Measurements from ENCODE around the gene RIC3. TPM values are rescaled to one million over a fixed set of nuclear protein-coding genes. Genes with fewer than 3 reads are reported as not detected.

The RIC3 gene
- total and polyA plus RNA-seq, 5 donors from 2014 or later: 1.5 to 23.8 (median 3.1) TPM

DNA sequence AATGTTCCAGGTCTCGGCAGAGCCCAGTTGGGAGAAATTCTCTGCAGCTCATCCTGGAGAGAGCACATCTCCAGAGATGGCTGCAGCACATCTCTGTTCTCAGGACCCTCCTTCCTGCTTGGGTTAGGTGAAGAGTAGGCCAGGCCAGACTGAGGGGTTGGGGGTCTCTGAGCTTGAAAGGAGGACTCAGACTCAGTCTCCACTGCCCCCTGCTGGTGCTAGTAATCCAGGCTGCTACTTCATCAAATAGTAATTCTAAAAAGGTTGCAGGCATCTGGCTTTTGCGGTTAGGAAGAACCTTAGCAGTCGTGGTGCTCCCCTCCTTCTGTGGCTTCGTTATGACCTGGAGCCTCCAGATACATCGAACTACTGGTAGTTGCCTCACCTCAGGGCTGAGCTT, 78.1 kb downstream of the RIC3 start:
- Histone ChIP-seq H3K27me3 (ENCODE audit: control insufficient read depth, insufficient read depth, low read length) (no peaks in the 10 kb centered on the region), H3K27ac (ENCODE audit: insufficient read depth, low read length, poor library complexity, severe bottlenecking) (no peak overlapping the region), H3K9me3 (ENCODE audit: control insufficient read depth in 2 of 2, low read length in 2 of 2) (no peaks in the 10 kb centered on the region), H3K4me1 (ENCODE audit: control insufficient read depth, insufficient read depth, low read length, poor library complexity, severe bottlenecking) (no peaks in the 10 kb centered on the region), H3K36me3 (ENCODE audit: control insufficient read depth, insufficient read depth, low read length) (no peaks in the 10 kb centered on the region), H3K4me3 (ENCODE audit: low read depth, low read length) (no peak overlapping the region)
- H3K27ac Mint-ChIP-seq: no peak overlapping the region
- H3K27me3 Mint-ChIP-seq: peaks cover 6% of the 10 kb centered on the region
- H3K4me1 Mint-ChIP-seq: peaks cover 0 to 3% (median 0%) of the 10 kb centered on the region in 4 donors
- DNase-seq (peak in 1 of 3 donors; percentile 27), ATAC-seq (ENCODE audit: low read depth in 2 of 2) (no peak)
- H3K9me3 Mint-ChIP-seq: no peaks in the 10 kb centered on the region
- no peaks in the 10 kb centered on the region for H3K36me3 Mint-ChIP-seq
- no peak overlapping the region for H3K4me3 Mint-ChIP-seq

DNA sequence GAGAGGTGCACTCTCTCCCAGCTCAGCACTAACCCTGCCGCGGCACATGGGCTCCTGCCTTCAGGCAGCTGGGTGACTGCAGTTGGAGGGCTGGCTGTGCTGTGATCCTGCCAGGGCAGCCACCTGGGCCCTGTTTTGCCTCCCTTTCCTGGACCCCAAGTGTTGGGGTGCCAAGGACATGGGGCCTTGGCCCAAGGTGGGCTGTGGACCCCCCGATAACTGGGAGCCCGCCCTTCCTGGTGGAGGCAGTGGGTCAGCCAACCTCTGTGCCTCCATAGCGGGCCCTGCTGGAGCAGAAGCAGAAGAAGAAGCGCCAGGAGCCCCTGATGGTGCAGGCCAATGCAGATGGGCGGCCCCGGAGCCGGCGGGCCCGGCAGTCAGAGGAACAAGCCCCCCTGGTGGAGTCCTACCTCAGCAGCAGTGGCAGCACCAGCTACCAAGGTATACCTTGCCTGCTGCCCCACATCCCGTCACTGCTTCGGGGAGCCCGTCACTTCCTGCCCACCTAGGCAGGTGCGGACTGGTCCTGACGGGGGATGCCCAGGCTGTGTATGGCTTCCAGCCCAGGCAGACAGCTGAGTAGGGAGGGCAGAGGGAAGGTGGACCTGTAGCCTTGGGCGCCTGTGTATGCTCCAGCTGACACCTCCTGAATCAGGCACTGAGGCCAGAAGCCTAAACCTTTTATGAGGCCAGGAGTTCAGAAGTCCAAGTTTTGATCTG, 78.9 kb downstream of the RIC3 start:
- Mint-ChIP-seq H3K27ac (no peak overlapping the region), H3K36me3 (no peaks in the 10 kb centered on the region), H3K4me1 (peaks cover 0 to 3% (median 0%) of the 10 kb centered on the region in 4 donors), H3K9me3 (no peaks in the 10 kb centered on the region), H3K4me3 (no peak overlapping the region), H3K27me3 (peaks cover 8% of the 10 kb centered on the region)
- no peaks in the 10 kb centered on the region for H3K4me1 ChIP-seq (ENCODE audit: control insufficient read depth, insufficient read depth, low read length, poor library complexity, severe bottlenecking)
- H3K9me3 ChIP-seq (ENCODE audit: control insufficient read depth in 2 of 2, low read length in 2 of 2): no peaks in the 10 kb centered on the region
- no peaks in the 10 kb centered on the region for H3K27me3 ChIP-seq (ENCODE audit: control insufficient read depth, insufficient read depth, low read length)
- no peak for ATAC-seq (ENCODE audit: low read depth in 2 of 2)
- no peak for DNase-seq
- H3K27ac ChIP-seq (ENCODE audit: insufficient read depth, low read length, poor library complexity, severe bottlenecking): no peak overlapping the region
- no peaks in the 10 kb centered on the region for H3K36me3 ChIP-seq (ENCODE audit: control insufficient read depth, insufficient read depth, low read length)
- no peak overlapping the region for H3K4me3 ChIP-seq (ENCODE audit: low read depth, low read length)

DNA sequence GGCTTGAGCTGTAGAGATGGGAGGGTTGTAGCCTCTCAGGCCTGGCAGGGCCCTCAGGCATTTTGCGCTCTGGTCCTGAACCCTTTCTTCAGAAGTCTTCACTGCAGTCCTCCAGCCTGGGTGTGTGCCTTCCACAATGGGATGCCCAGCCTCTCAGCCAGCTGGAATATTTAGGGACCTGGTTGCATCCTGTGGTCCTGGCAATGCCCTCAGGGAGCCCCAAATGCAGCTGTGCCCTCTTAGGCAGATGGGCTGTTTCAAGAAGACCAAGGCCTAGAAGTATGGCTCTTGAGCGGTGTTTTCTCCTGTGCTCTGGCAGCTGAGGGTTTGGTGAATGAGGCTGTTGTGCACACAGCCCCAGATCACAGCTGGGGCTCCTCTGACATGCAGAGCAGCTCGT, 81.1 kb downstream of the RIC3 start:
- Mint-ChIP-seq H3K4me1 (peaks cover 0 to 6% (median 0%) of the 10 kb centered on the region in 4 donors), H3K9me3 (no peaks in the 10 kb centered on the region), H3K4me3 (no peak overlapping the region), H3K27ac (no peak overlapping the region), H3K36me3 (no peaks in the 10 kb centered on the region), H3K27me3 (peaks cover 23% of the 10 kb centered on the region)
- Histone ChIP-seq H3K27me3 (ENCODE audit: control insufficient read depth, insufficient read depth, low read length) (no peaks in the 10 kb centered on the region), H3K4me3 (ENCODE audit: low read depth, low read length) (no peak overlapping the region), H3K36me3 (ENCODE audit: control insufficient read depth, insufficient read depth, low read length) (no peaks in the 10 kb centered on the region), H3K4me1 (ENCODE audit: control insufficient read depth, insufficient read depth, low read length, poor library complexity, severe bottlenecking) (no peaks in the 10 kb centered on the region), H3K27ac (ENCODE audit: insufficient read depth, low read length, poor library complexity, severe bottlenecking) (no peak overlapping the region), H3K9me3 (ENCODE audit: control insufficient read depth in 2 of 2, low read length in 2 of 2) (no peaks in the 10 kb centered on the region)
- no peak for DNase-seq
- ATAC-seq (ENCODE audit: low read depth in 2 of 2): no peak

DNA sequence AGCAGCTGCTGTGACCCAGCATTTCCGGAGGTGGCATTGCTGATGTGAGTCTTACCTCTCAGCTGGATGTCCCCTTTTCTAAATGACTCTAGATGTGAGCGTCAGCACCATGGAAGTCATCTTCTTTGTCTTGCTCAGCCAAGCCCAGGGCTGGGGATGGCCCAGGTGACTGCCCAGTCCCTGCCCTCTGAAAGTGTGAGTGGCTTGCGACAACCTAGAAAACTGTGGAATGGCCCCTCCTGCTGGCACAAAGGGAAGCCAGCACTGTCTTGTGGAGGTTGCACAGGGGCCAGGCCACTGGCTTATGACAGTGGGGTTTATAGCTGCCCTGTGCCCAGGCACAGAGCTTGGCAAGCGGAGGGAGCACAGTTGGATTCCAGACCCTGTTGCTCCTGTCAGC, 81.6 kb downstream of the RIC3 start:
- Histone ChIP-seq H3K4me3 (ENCODE audit: low read depth, low read length) (no peak overlapping the region), H3K36me3 (ENCODE audit: control insufficient read depth, insufficient read depth, low read length) (no peaks in the 10 kb centered on the region), H3K27ac (ENCODE audit: insufficient read depth, low read length, poor library complexity, severe bottlenecking) (no peak overlapping the region), H3K9me3 (ENCODE audit: control insufficient read depth in 2 of 2, low read length in 2 of 2) (no peaks in the 10 kb centered on the region), H3K4me1 (ENCODE audit: control insufficient read depth, insufficient read depth, low read length, poor library complexity, severe bottlenecking) (no peaks in the 10 kb centered on the region), H3K27me3 (ENCODE audit: control insufficient read depth, insufficient read depth, low read length) (no peaks in the 10 kb centered on the region)
- H3K27ac Mint-ChIP-seq: no peak overlapping the region
- peaks cover 0 to 4% (median 0%) of the 10 kb centered on the region in 4 donors for H3K4me1 Mint-ChIP-seq
- H3K9me3 Mint-ChIP-seq: no peaks in the 10 kb centered on the region
- peaks cover 29% of the 10 kb centered on the region for H3K27me3 Mint-ChIP-seq
- no peaks in the 10 kb centered on the region for H3K36me3 Mint-ChIP-seq
- H3K4me3 Mint-ChIP-seq: no peak overlapping the region
- no peak for ATAC-seq (ENCODE audit: low read depth in 2 of 2)
- no peak for DNase-seq

DNA sequence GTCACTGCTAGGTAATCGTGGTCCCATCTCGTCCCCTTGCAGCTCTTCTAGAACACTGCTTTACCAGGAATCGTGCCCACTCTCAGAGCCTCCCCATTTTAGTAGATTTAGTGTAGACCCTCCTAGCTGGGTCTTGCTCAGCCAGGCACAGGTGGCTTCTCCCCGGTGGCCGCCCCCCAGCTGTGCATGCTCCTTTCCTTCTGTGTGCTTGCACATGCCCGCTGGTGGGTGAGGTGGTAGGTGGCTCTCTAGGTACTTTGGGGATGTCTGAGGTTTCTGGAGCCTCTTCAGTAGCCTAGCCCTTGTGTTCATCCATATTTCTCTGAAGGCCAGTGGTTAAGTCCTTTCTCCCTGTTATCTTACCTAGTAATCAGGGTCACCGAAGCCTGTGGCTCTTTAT, 82.3 kb downstream of the RIC3 start:
- no peak overlapping the region for H3K4me3 ChIP-seq (ENCODE audit: low read depth, low read length)
- no peak for DNase-seq
- Mint-ChIP-seq H3K9me3 (no peaks in the 10 kb centered on the region), H3K4me3 (no peak overlapping the region), H3K4me1 (peaks cover 0 to 9% (median under 1%) of the 10 kb centered on the region in 4 donors), H3K27me3 (peaks cover 32% of the 10 kb centered on the region), H3K27ac (no peak overlapping the region), H3K36me3 (no peaks in the 10 kb centered on the region)
- no peaks in the 10 kb centered on the region for H3K27me3 ChIP-seq (ENCODE audit: control insufficient read depth, insufficient read depth, low read length)
- H3K9me3 ChIP-seq (ENCODE audit: control insufficient read depth in 2 of 2, low read length in 2 of 2): no peaks in the 10 kb centered on the region
- no peak overlapping the region for H3K27ac ChIP-seq (ENCODE audit: insufficient read depth, low read length, poor library complexity, severe bottlenecking)
- peaks cover 4% of the 10 kb centered on the region for H3K4me1 ChIP-seq (ENCODE audit: control insufficient read depth, insufficient read depth, low read length, poor library complexity, severe bottlenecking)
- ATAC-seq (ENCODE audit: low read depth in 2 of 2): no peak
- H3K36me3 ChIP-seq (ENCODE audit: control insufficient read depth, insufficient read depth, low read length): no peaks in the 10 kb centered on the region

DNA sequence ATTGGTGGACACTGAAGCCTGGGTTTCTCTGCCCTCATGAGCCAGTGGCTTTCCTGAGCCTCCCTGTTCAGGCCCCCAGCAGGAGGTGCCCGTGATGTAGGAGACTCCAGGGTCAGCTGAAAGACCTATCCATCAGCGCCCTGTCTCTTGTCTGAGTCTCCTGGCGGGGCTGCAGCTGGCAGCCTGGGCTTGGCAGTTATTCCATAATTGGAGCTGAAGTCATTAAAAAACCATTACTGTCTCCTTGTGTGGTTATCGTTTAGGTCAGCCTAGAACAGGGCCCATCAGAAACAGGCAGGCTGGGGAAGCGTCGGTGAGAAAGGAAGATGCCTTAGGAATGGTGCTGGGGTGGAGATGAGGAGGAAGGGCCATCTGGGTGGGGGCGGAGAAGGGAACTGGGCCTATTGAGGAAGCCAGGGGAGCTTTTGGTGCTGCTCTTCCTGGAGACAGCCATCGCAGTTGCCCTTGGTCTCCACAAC, 82.8 kb downstream of the RIC3 start:
- DNase-seq (no peak), ATAC-seq (ENCODE audit: low read depth in 2 of 2) (no peak)
- H3K27me3 Mint-ChIP-seq: peaks cover 32% of the 10 kb centered on the region
- no peak overlapping the region for H3K27ac Mint-ChIP-seq
- no peak overlapping the region for H3K4me3 Mint-ChIP-seq
- H3K4me3 ChIP-seq (ENCODE audit: low read depth, low read length): no peak overlapping the region
- H3K9me3 ChIP-seq (ENCODE audit: control insufficient read depth in 2 of 2, low read length in 2 of 2): no peaks in the 10 kb centered on the region
- no peaks in the 10 kb centered on the region for H3K36me3 ChIP-seq (ENCODE audit: control insufficient read depth, insufficient read depth, low read length)
- peaks cover 5% of the 10 kb centered on the region for H3K4me1 ChIP-seq (ENCODE audit: control insufficient read depth, insufficient read depth, low read length, poor library complexity, severe bottlenecking)
- no peaks in the 10 kb centered on the region for H3K36me3 Mint-ChIP-seq
- H3K9me3 Mint-ChIP-seq: no peaks in the 10 kb centered on the region
- H3K4me1 Mint-ChIP-seq: peaks cover 0 to 9% (median under 1%) of the 10 kb centered on the region in 4 donors
- H3K27ac ChIP-seq (ENCODE audit: insufficient read depth, low read length, poor library complexity, severe bottlenecking): no peak overlapping the region
- no peaks in the 10 kb centered on the region for H3K27me3 ChIP-seq (ENCODE audit: control insufficient read depth, insufficient read depth, low read length)

DNA sequence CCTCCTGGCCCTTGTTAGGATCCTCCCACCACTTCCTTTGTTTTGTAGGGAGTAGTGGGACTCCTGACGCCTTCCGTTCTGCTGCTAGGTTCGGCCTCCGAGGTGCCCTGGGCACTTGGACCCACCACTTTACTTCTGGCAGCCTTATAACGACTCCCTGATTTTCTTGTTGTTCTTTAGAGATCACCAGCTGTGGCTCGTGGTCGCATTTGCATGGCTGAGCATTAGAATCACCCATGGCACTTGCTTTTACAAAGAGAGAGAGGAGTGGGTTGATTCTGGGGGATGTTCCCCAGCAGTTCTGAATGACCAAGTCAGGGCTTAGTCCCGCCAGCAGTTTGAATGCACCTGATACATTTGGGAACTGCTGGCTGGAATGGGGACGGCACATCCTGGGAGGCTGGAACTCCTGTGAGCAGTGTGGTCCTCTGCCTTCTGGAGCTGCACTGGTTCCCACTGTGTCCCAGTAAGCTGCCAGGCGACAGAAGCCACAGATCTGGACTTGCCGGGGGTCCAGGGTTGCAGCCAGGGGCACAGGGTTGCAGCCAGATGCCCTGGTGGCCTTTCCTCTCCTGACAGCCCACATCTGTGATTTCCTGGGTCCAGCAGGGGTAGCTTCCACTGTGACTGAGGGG, 83.7 kb downstream of the RIC3 start:
- no peaks in the 10 kb centered on the region for H3K36me3 ChIP-seq (ENCODE audit: control insufficient read depth, insufficient read depth, low read length)
- H3K4me3 Mint-ChIP-seq: no peak overlapping the region
- H3K36me3 Mint-ChIP-seq: no peaks in the 10 kb centered on the region
- no peaks in the 10 kb centered on the region for H3K9me3 Mint-ChIP-seq
- peaks cover 0 to 13% (median under 1%) of the 10 kb centered on the region in 4 donors for H3K4me1 Mint-ChIP-seq
- no peaks in the 10 kb centered on the region for H3K27me3 ChIP-seq (ENCODE audit: control insufficient read depth, insufficient read depth, low read length)
- no peak for ATAC-seq (ENCODE audit: low read depth in 2 of 2)
- no peak overlapping the region for H3K27ac Mint-ChIP-seq
- peaks cover 5% of the 10 kb centered on the region for H3K4me1 ChIP-seq (ENCODE audit: control insufficient read depth, insufficient read depth, low read length, poor library complexity, severe bottlenecking)
- H3K9me3 ChIP-seq (ENCODE audit: control insufficient read depth in 2 of 2, low read length in 2 of 2): no peaks in the 10 kb centered on the region
- H3K27ac ChIP-seq (ENCODE audit: insufficient read depth, low read length, poor library complexity, severe bottlenecking): no peak overlapping the region
- no peak overlapping the region for H3K4me3 ChIP-seq (ENCODE audit: low read depth, low read length)
- H3K27me3 Mint-ChIP-seq: peaks cover 39% of the 10 kb centered on the region
- DNase-seq: no peak

DNA sequence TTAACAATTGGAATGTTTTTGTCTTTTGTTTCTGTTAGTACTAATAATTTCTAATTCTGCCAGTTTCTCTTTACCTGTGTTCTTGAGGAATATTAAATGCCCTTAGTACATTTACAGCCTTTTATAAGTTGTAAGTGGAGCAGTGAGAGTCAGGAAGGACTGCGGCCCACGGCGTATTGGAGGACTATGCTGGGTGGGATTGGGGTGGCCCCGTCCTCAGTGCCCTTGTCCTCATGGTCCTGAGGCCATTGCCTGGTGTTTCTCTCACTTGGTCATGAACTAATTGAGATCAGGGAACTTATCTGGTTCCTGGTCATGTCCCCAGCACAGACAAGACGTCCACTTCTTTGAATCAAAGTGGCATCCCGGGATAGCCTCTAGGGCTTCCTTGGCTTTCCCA, 84.5 kb downstream of the RIC3 start:
- H3K27me3 ChIP-seq (ENCODE audit: control insufficient read depth, insufficient read depth, low read length): peaks cover 4% of the 10 kb centered on the region
- Mint-ChIP-seq H3K9me3 (peaks cover 0 to 1% (median 0%) of the 10 kb centered on the region in 7 donors), H3K4me1 (peaks cover 0 to 15% (median under 1%) of the 10 kb centered on the region in 4 donors), H3K27ac (no peak overlapping the region), H3K27me3 (peaks cover 39% of the 10 kb centered on the region), H3K36me3 (no peaks in the 10 kb centered on the region), H3K4me3 (no peak overlapping the region)
- no peaks in the 10 kb centered on the region for H3K9me3 ChIP-seq (ENCODE audit: control insufficient read depth in 2 of 2, low read length in 2 of 2)
- no peaks in the 10 kb centered on the region for H3K36me3 ChIP-seq (ENCODE audit: control insufficient read depth, insufficient read depth, low read length)
- no peak for ATAC-seq (ENCODE audit: low read depth in 2 of 2)
- H3K4me1 ChIP-seq (ENCODE audit: control insufficient read depth, insufficient read depth, low read length, poor library complexity, severe bottlenecking): peaks cover 5% of the 10 kb centered on the region
- no peak overlapping the region for H3K4me3 ChIP-seq (ENCODE audit: low read depth, low read length)
- DNase-seq: no peak
- no peak overlapping the region for H3K27ac ChIP-seq (ENCODE audit: insufficient read depth, low read length, poor library complexity, severe bottlenecking)
